Measurements from ENCODE around the gene NLN.

GRCh38 chr5:65769539-65769938 is 47.5 kb downstream of the NLN start:
- TF ChIP-seq, protein P1, sequence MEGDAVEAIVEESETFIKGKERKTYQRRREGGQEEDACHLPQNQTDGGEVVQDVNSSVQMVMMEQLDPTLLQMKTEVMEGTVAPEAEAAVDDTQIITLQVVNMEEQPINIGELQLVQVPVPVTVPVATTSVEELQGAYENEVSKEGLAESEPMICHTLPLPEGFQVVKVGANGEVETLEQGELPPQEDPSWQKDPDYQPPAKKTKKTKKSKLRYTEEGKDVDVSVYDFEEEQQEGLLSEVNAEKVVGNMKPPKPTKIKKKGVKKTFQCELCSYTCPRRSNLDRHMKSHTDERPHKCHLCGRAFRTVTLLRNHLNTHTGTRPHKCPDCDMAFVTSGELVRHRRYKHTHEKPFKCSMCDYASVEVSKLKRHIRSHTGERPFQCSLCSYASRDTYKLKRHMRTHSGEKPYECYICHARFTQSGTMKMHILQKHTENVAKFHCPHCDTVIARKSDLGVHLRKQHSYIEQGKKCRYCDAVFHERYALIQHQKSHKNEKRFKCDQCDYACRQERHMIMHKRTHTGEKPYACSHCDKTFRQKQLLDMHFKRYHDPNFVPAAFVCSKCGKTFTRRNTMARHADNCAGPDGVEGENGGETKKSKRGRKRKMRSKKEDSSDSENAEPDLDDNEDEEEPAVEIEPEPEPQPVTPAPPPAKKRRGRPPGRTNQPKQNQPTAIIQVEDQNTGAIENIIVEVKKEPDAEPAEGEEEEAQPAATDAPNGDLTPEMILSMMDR (IDR thresholded peaks at IDR 0.05; ENCODE audit: poor library complexity), result no peak
- TF ChIP-seq EZH2phosphoT487 (IDR thresholded peaks at IDR 0.05; ENCODE audit: low read depth, severe bottlenecking, unreplicated experiment), result no peak

Measured in hepatocyte (in vitro differentiated cells).